ENCODE results near the gene ST8SIA5.

ST8SIA5 gene

GRCh38 chr18:46711444-46711863 lies 45.4 kb downstream of the ST8SIA5 start:
- DNase-seq (ENCODE audit: low read depth, low spot score), result no peak

GRCh38 chr18:46706968-46707367 lies 49.9 kb downstream of the ST8SIA5 start:
- no peak for DNase-seq (ENCODE audit: low read depth, low spot score)

- no peak for DNase-seq (ENCODE audit: low read depth, low spot score)
Measured at GRCh38 chr18:46705521-46705920, 51.3 kb downstream of the ST8SIA5 start.

- DNase-seq (ENCODE audit: low read depth, low spot score), result no peak
Measured at GRCh38 chr18:46704816-46705215, 52.0 kb downstream of the ST8SIA5 start.

- DNase-seq (ENCODE audit: low read depth, low spot score), result no peak
Measured at GRCh38 chr18:46704189-46704588, 52.7 kb downstream of the ST8SIA5 start.

GRCh38 chr18:46702471-46702870 lies 54.4 kb downstream of the ST8SIA5 start:
- DNase-seq (ENCODE audit: low read depth, low spot score), result no peak

GRCh38 chr18:46700066-46700824 lies 56.6 kb downstream of the ST8SIA5 start:
- DNase-seq (ENCODE audit: low read depth, low spot score), result no peak

- no peak for DNase-seq (ENCODE audit: low read depth, low spot score)
Measured at GRCh38 chr18:46696702-46697101, 60.2 kb downstream of the ST8SIA5 start.

GRCh38 chr18:46696268-46696667 lies 60.6 kb downstream of the ST8SIA5 start:
- DNase-seq (ENCODE audit: low read depth, low spot score), result no peak

GRCh38 chr18:46693996-46694395 lies 62.9 kb downstream of the ST8SIA5 start:
- no peak for DNase-seq (ENCODE audit: low read depth, low spot score)

GRCh38 chr18:46688853-46689525 lies 67.9 kb downstream of the ST8SIA5 start:
- DNase-seq (ENCODE audit: low read depth, low spot score), result no peak

GRCh38 chr18:46686186-46686585 lies 70.7 kb downstream of the ST8SIA5 start:
- DNase-seq (ENCODE audit: low read depth, low spot score), result no peak

- no peak for DNase-seq (ENCODE audit: low read depth, low spot score)
Measured at GRCh38 chr18:46683252-46683651, 73.6 kb downstream of the ST8SIA5 start.

GRCh38 chr18:46680784-46681695 lies 75.8 kb downstream of the ST8SIA5 start:
- no peak for DNase-seq (ENCODE audit: low read depth, low spot score)

GRCh38 chr18:46679846-46680598 lies 76.8 kb downstream of the ST8SIA5 start:
- DNase-seq (ENCODE audit: low read depth, low spot score), result no peak

- no peak for DNase-seq (ENCODE audit: low read depth, low spot score)
Measured at GRCh38 chr18:46678785-46679399, 78.0 kb downstream of the ST8SIA5 start.

- no peak for DNase-seq (ENCODE audit: low read depth, low spot score)
Measured at GRCh38 chr18:46678041-46678440, 78.8 kb downstream of the ST8SIA5 start.

- DNase-seq (ENCODE audit: low read depth, low spot score), result no peak
Measured at GRCh38 chr18:46677611-46678010, 79.2 kb downstream of the ST8SIA5 start.

- no peak for DNase-seq (ENCODE audit: low read depth, low spot score)
Measured at GRCh38 chr18:46676182-46676835, 80.5 kb downstream of the ST8SIA5 start.

GRCh38 chr18:46675112-46675511 lies 81.7 kb downstream of the ST8SIA5 start:
- no peak for DNase-seq (ENCODE audit: low read depth, low spot score)

Data from activated CD4-positive, CD25-positive, alpha-beta regulatory T cell treated with anti-CD3 and anti-CD28 coated beads, Interleukin-2, amount 50 U/mL, for 16 hours (primary cell).